HG02840 (cell line): ENCODE results near the gene REG1B.
"Not testable (repeated sequence)": the region's sequence is repeated elsewhere in the genome, so short reads cannot be mapped to it uniquely, and the experiment has no call there.

Experiments
- ATAC-seq: cut with Tn5 transposase; IDR thresholded peaks from one replicate; pipeline ENCODE4 v1.9.1; 2021; ENCODE audit warnings: mild to moderate bottlenecking, moderate library complexity, moderate number of reproducible peaks; ENCODE audit not compliant: unreplicated experiment, low FRiP score

The REG1B gene

GRCh38 chr2:79085382-79085781, 2.4 kb downstream of the REG1B start:
- no peak for ATAC-seq

GRCh38 chr2:79084495-79085135, 3.2 kb downstream of the REG1B start:
- no peak for ATAC-seq

GRCh38 chr2:79083597-79084251, 4.1 kb downstream of the REG1B start:
- no peak for ATAC-seq

- ATAC-seq: no peak
Observed at GRCh38 chr2:79082987-79083386, 4.8 kb downstream of the REG1B start.

- no peak for ATAC-seq
Observed at GRCh38 chr2:79071078-79071477, 16.7 kb downstream of the REG1B start.

GRCh38 chr2:79065201-79065600, 22.6 kb downstream of the REG1B start:
- ATAC-seq: no peak

- not testable (repeated sequence) for ATAC-seq
Observed at GRCh38 chr2:79054769-79055168, 33.0 kb downstream of the REG1B start.

GRCh38 chr2:79053486-79053885, 34.3 kb downstream of the REG1B start:
- not testable (repeated sequence) for ATAC-seq

GRCh38 chr2:79041032-79041448, 46.8 kb downstream of the REG1B start:
- ATAC-seq: no peak

- no peak for ATAC-seq
Observed at GRCh38 chr2:79039944-79040343, 47.8 kb downstream of the REG1B start.
